Naive thymus-derived CD4-positive, alpha-beta T cell (primary cell): ENCODE data around the gene TNFSF12. TPM values are rescaled to one million over a fixed set of nuclear protein-coding genes. Genes with fewer than 3 reads are reported as not detected.

Source experiments
- ATAC-seq: fragments of 150-1000 bp; cut with Tn5 transposase; 2 replicates; pipeline ENCODE4 v1.10.0; 2021; ENCODE audit warnings: mild to moderate bottlenecking, moderate library complexity
- CTCF ChIA-PET: fragments of 350-600 bp; sonication (Branson Sonifier 250); formaldehyde crosslinking; loops from one replicate; lab custom pipeline; 2021; ENCODE audit warnings: antibody characterized with exemption; lab: Charles Lee
- POLR2A ChIA-PET: fragments of 350-600 bp; sonication (Branson Sonifier 250); formaldehyde crosslinking; loops from one replicate; lab custom pipeline; 2021; ENCODE audit warnings: antibody characterized with exemption, inconsistent platforms; lab: Charles Lee
- DNase-seq, 9 donors: peaks; one replicate each; pipeline versions ENCODE4 v3.0.0 to v3.0.0-alpha.2; 2020 to 2022; ENCODE audit warnings: mixed read lengths in 1 of 9
- H3K27ac ChIP-seq: one replicate; pipeline ENCODE4 v1.7.0; 2013; ENCODE audit warnings: mild to moderate bottlenecking, low read depth, low read length, moderate library complexity
- H3K27me3 ChIP-seq, 2 donors: one replicate each; pipeline ENCODE4 v1.7.0; 2013; ENCODE audit warnings: low read length in 2 of 2, mild to moderate bottlenecking in 2 of 2, moderate library complexity in 2 of 2; ENCODE audit not compliant: control insufficient read depth in 2 of 2, insufficient read depth in 2 of 2
- H3K36me3 ChIP-seq, 3 experiments: 1 replicate in 2 of 3; 2 replicates in 1 of 3; pipeline ENCODE4 v1.7.0; 2013; ENCODE audit warnings: low read length in 3 of 3, mild to moderate bottlenecking in 3 of 3, moderate library complexity in 1 of 3; ENCODE audit not compliant: insufficient read depth in 3 of 3, control insufficient read depth in 2 of 3
- H3K4me1 ChIP-seq, 2 donors: one replicate each; pipeline ENCODE4 v1.7.0; 2013; ENCODE audit warnings: low read length in 2 of 2, mild to moderate bottlenecking in 2 of 2, moderate library complexity in 1 of 2; ENCODE audit not compliant: control insufficient read depth in 2 of 2, insufficient read depth in 2 of 2
- H3K4me3 ChIP-seq: 2 replicates; pipeline ENCODE4 v1.7.0; 2013; ENCODE audit warnings: mild to moderate bottlenecking, low read length
- H3K9me3 ChIP-seq, 3 experiments: 1 replicate in 2 of 3; 2 replicates in 1 of 3; pipeline ENCODE4 v1.7.0; 2013; ENCODE audit warnings: low read length in 3 of 3; ENCODE audit not compliant: control insufficient read depth in 2 of 3
- H3K27ac Mint-ChIP-seq, 9 donors: one replicate each; pipeline ENCODE4 v1.8.0; 2020 to 2022; ENCODE audit warnings: mixed read lengths in 9 of 9, mild to moderate bottlenecking in 8 of 9, moderate library complexity in 5 of 9, inconsistent platforms in 2 of 9
- H3K27me3 Mint-ChIP-seq, 5 donors: one replicate each; pipeline ENCODE4 v1.8.0; 2021 to 2022; ENCODE audit warnings: mixed read lengths in 5 of 5, mild to moderate bottlenecking in 1 of 5
- H3K36me3 Mint-ChIP-seq, 5 donors: one replicate each; pipeline ENCODE4 v1.8.0; 2020 to 2022; ENCODE audit warnings: mixed read lengths in 5 of 5, mild to moderate bottlenecking in 3 of 5, inconsistent platforms in 1 of 5
- H3K4me1 Mint-ChIP-seq, 7 donors: one replicate each; pipeline ENCODE4 v1.8.0; 2020 to 2022; ENCODE audit warnings: mixed read lengths in 7 of 7, mild to moderate bottlenecking in 3 of 7, inconsistent platforms in 1 of 7
- H3K4me3 Mint-ChIP-seq, 10 donors: one replicate each; pipeline ENCODE4 v1.8.0; 2020 to 2022; ENCODE audit warnings: mild to moderate bottlenecking in 10 of 10, mixed read lengths in 10 of 10, moderate library complexity in 6 of 10, inconsistent platforms in 2 of 10
- H3K9me3 Mint-ChIP-seq, 11 donors: one replicate each; pipeline ENCODE4 v1.8.0; 2020 to 2022; ENCODE audit warnings: mixed read lengths in 11 of 11, mild to moderate bottlenecking in 4 of 11, inconsistent platforms in 1 of 11, moderate library complexity in 1 of 11
- intact Hi-C, 2 donors: fragments of 100-400 bp; cut with micrococcal nuclease; formaldehyde crosslinking; loops; one replicate each; pipeline ENCODE4 v1.15.1; 2023
- polyA plus RNA-seq, 2 donors: library from polyadenylated mRNA; unstranded; fragments of 300-500 nt; fragmentation: Illumina TruSeq; gene quantifications; one replicate each; pipeline ENCODE4 v1.2.3, GENCODE V29; 2021
- total RNA-seq, 6 experiments: library from RNA in 5 of 6; stranded (reverse) in 5 of 6; gene quantifications; 1 replicate in 5 of 6; 2 replicates in 1 of 6; pipeline ENCODE4 v1.2.3 and lab custom pipeline; 2021 to 2026

Gene TNFSF12
- total RNA-seq (10 to 100 TPM; 27.3 to 82.4 (median 36.9) TPM), polyA plus RNA-seq (10 to 100 TPM; 25.4 to 36.1 TPM), total RNA-seq (lab: John Stamatoyannopoulos, UW) (4.6 reads per million, percentile 22 among the genes with 10 or more reads in this experiment)

DNA sequence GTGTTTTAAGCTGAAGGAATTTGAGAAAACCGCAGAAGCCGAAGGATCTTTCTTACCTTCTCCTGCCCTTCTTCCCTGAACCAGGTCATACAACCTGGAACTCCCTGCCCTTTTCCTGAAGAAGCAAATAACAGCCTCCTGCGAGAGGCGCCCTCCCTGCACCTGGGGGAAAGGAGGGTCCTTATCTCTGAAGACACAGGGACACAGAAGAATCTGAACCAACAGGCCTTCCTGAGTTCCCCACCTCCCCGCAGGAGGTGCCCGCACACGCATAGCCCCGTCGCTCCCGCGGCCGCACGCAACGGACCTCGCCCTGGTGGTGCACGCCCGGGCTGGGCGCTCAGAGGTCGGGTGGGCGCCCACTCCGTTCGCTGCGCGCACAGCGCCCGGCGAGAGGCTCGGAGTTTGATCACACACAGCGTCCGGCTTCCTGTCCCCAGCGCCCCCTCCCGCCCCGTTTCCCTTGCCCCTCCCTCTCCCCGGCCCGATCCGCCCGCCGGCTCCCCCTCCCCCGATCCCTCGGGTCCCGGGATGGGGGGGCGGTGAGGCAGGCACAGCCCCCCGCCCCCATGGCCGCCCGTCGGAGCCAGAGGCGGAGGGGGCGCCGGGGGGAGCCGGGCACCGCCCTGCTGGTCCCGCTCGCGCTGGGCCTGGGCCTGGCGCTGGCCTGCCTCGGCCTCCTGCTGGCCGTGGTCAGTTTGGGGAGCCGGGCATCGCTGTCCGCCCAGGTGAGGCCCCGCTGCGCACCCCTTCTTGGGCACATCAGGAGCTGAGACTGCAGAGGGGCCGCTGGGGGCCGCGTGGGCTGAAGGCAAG lies at the start of gene TNFSF12:
Gene TNFSF12, plus strand, starts transcription at position 474 of the 816 bp plus-strand sequence. Its CDS starts 96 bp downstream, at position 570.
- Mint-ChIP-seq H3K4me3 (peak within 1 kb of the TSS; percentile 77 to 99 (median 91)), H3K9me3 (peaks cover 0 to 1% (median 0%) of the 10 kb centered on the region in 11 donors), H3K36me3 (peaks cover 0 to 25% (median 4%) of the 10 kb centered on the region in 5 donors), H3K27me3 (peaks cover 0 to 2% (median 0%) of the 10 kb centered on the region in 5 donors), H3K4me1 (peaks cover 46 to 60% (median 55%) of the 10 kb centered on the region in 7 donors), H3K27ac (peak within 1 kb of the TSS; percentile 90 to 98 (median 94))
- ATAC-seq (peak; percentile 60), DNase-seq (peak in 7 of 9 donors; percentile 38 to 69 (median 45))
- H3K4me1 ChIP-seq = peaks cover 14 to 35% of the 10 kb centered on the region in 2 donors
- H3K9me3 ChIP-seq = no peaks in the 10 kb centered on the region
- H3K4me3 ChIP-seq = peak within 1 kb of the TSS; percentile 91
- H3K27me3 ChIP-seq = no peaks in the 10 kb centered on the region
- no peaks in the 10 kb centered on the region for H3K36me3 ChIP-seq
- CTCF ChIA-PET = interaction anchor here (0.5 to 2.6 kb wide), 5 partner anchors 8 to 193 kb away, joined by 3 to 10 read pairs (median 3); partner anchors contain the start of gene TMEM95
- intact Hi-C loops = loop anchor here (1.0 to 5.0 kb wide), 5 partner anchors 13 to 113 kb away; partner anchors contain the start of genes POLR2A (in 2 of the 2), SENP3 (in 1 of the 2) and TMEM102 (in 1 of the 2)
- peak within 1 kb of the TSS; percentile 70 for H3K27ac ChIP-seq
- POLR2A ChIA-PET = interaction anchor here (0.7 to 2.4 kb wide), 16 partner anchors 9 to 908 kb away, joined by 3 to 25 read pairs (median 4); partner anchors contain the start of genes KIAA0753, POLR2A, SAT2 and SENP3

DNA sequence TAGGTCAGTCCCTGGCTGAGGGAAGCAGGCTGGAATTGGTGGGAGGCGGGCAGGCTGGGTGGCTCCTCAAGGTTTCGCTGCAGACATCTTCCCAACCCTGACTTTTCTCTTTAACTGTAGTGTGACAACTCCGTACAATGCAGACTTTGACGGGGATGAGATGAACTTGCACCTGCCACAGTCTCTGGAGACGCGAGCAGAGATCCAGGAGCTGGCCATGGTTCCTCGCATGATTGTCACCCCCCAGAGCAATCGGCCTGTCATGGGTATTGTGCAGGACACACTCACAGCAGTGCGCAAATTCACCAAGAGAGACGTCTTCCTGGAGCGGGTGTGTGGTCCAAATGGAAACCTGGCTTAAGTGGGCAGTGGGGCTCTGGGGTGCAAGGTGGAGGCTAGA lies 49.7 kb upstream of the TNFSF12 start:
- POLR2A ChIA-PET = interaction anchor here (0.6 to 0.7 kb wide), 4 partner anchors 15 to 289 kb away, joined by 3 to 4 read pairs (median 4); no protein-coding TSS in a partner anchor
- peak overlapping the region in 1 of 9 donors; percentile 48 for H3K27ac Mint-ChIP-seq
- ATAC-seq (no peak), DNase-seq (no peak)
- no peaks in the 10 kb centered on the region for H3K27me3 Mint-ChIP-seq
- H3K9me3 Mint-ChIP-seq = peaks cover 0 to 1% (median 0%) of the 10 kb centered on the region in 11 donors
- H3K27ac ChIP-seq = no peak overlapping the region
- H3K27me3 ChIP-seq = no peaks in the 10 kb centered on the region
- H3K9me3 ChIP-seq = no peaks in the 10 kb centered on the region
- intact Hi-C loops = no loop called here
- H3K4me3 ChIP-seq = no peak overlapping the region
- peaks cover 58 to 88% (median 68%) of the 10 kb centered on the region in 3 experiments for H3K36me3 ChIP-seq
- peaks cover 0 to 10% (median 5%) of the 10 kb centered on the region in 7 donors for H3K4me1 Mint-ChIP-seq
- CTCF ChIA-PET = no interaction called here
- H3K36me3 Mint-ChIP-seq = peaks cover 26 to 64% (median 42%) of the 10 kb centered on the region in 5 donors
- H3K4me3 Mint-ChIP-seq = no peak overlapping the region
- no peaks in the 10 kb centered on the region for H3K4me1 ChIP-seq

GRCh38 chr17:7501729-7502128 lies 47.1 kb upstream of the TNFSF12 start:
- ATAC-seq = no peak
- intact Hi-C loops = no loop called here
- no peak overlapping the region for H3K4me3 Mint-ChIP-seq
- H3K27ac Mint-ChIP-seq = peak overlapping the region in 1 of 9 donors; percentile 72
- ChIA-PET CTCF (interaction anchor here (0.6 to 1.8 kb wide), 3 partner anchors 24 to 100 kb away, joined by 3 to 6 read pairs (median 3); no protein-coding TSS in a partner anchor), POLR2A (interaction anchor here (0.8 to 3.2 kb wide), 3 partner anchors 17 to 65 kb away, joined by 4 to 19 read pairs (median 8); partner anchors contain the start of genes POLR2A and ZBTB4)
- Histone ChIP-seq H3K36me3 (peaks cover 57 to 95% (median 72%) of the 10 kb centered on the region in 3 experiments), H3K9me3 (no peaks in the 10 kb centered on the region), H3K27me3 (no peaks in the 10 kb centered on the region), H3K4me1 (no peaks in the 10 kb centered on the region), H3K4me3 (no peak overlapping the region), H3K27ac (no peak overlapping the region)
- peaks cover 0 to 1% (median 0%) of the 10 kb centered on the region in 11 donors for H3K9me3 Mint-ChIP-seq
- H3K4me1 Mint-ChIP-seq = peaks cover 0 to 3% (median 0%) of the 10 kb centered on the region in 7 donors
- H3K36me3 Mint-ChIP-seq = peaks cover 21 to 62% (median 38%) of the 10 kb centered on the region in 5 donors
- DNase-seq = no peak
- no peaks in the 10 kb centered on the region for H3K27me3 Mint-ChIP-seq

DNA sequence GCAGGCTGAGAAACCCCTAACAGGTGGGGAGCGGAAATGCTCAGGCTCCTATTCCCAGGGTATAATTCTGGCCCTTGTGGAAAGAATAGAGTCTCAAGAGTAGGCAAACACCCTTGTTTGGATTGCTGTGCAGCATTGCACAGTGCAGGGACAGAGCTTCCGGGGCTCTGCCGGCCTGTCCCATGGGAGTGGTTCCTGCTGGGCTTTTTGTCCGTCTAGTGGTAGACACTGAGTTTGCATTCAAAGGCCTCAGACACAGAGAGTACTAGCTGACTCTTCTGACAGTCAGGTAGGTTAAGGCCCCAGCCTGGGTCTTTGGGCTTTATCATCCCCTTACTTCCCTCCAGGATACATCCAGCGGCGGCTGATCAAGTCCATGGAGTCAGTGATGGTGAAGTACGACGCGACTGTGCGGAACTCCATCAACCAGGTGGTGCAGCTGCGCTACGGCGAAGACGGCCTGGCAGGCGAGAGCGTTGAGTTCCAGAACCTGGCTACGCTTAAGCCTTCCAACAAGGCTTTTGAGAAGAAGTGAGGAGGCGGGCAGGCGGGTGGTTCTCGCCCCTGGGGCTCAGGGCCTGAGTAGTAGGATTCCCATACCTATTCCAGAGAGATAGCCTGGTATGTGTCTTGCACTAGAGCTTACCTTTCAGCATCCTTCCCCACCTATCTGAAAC lies 46.5 kb upstream of the TNFSF12 start:
- DNase-seq (no peak), ATAC-seq (no peak)
- Histone ChIP-seq H3K27me3 (no peaks in the 10 kb centered on the region), H3K36me3 (peaks cover 51 to 95% (median 71%) of the 10 kb centered on the region in 3 experiments), H3K4me1 (no peaks in the 10 kb centered on the region), H3K9me3 (no peaks in the 10 kb centered on the region), H3K27ac (no peak overlapping the region), H3K4me3 (no peak overlapping the region)
- ChIA-PET CTCF (interaction anchor here (0.6 to 1.8 kb wide), 5 partner anchors 24 to 100 kb away, joined by 3 to 6 read pairs (median 3); no protein-coding TSS in a partner anchor), POLR2A (interaction anchor here (2.2 to 3.2 kb wide), 2 partner anchors 17 to 66 kb away, joined by 8 to 19 read pairs; partner anchors contain the start of gene POLR2A)
- Mint-ChIP-seq H3K4me3 (no peak overlapping the region), H3K27me3 (no peaks in the 10 kb centered on the region), H3K36me3 (peaks cover 18 to 57% (median 35%) of the 10 kb centered on the region in 5 donors), H3K4me1 (peaks cover 0 to 3% (median 0%) of the 10 kb centered on the region in 7 donors), H3K27ac (peak overlapping the region in 2 of 9 donors; percentile 33 to 46), H3K9me3 (peaks cover 0 to 1% (median 0%) of the 10 kb centered on the region in 11 donors)
- intact Hi-C loops = no loop called here

GRCh38 chr17:7502987-7503386 lies 45.9 kb upstream of the TNFSF12 start:
- Mint-ChIP-seq H3K27ac (no peak overlapping the region), H3K36me3 (peaks cover 18 to 58% (median 35%) of the 10 kb centered on the region in 5 donors), H3K9me3 (peaks cover 0 to 1% (median 0%) of the 10 kb centered on the region in 11 donors), H3K4me3 (no peak overlapping the region), H3K4me1 (peaks cover 0 to 3% (median 0%) of the 10 kb centered on the region in 7 donors), H3K27me3 (no peaks in the 10 kb centered on the region)
- POLR2A ChIA-PET = interaction anchor here (2.2 to 3.2 kb wide), 2 partner anchors 18 to 67 kb away, joined by 8 to 19 read pairs; partner anchors contain the start of gene POLR2A
- no peaks in the 10 kb centered on the region for H3K4me1 ChIP-seq
- H3K4me3 ChIP-seq = no peak overlapping the region
- DNase-seq = peak in 2 of 9 donors; percentile 17 to 27
- intact Hi-C loops = loop anchor here (1.0 kb wide), 2 partner anchors 66 to 147 kb away; no protein-coding TSS in a partner anchor
- no peaks in the 10 kb centered on the region for H3K9me3 ChIP-seq
- peak; percentile 43 for ATAC-seq
- peaks cover 47 to 94% (median 68%) of the 10 kb centered on the region in 3 experiments for H3K36me3 ChIP-seq
- no peak overlapping the region for H3K27ac ChIP-seq
- H3K27me3 ChIP-seq = no peaks in the 10 kb centered on the region
- CTCF ChIA-PET = interaction anchor here (0.9 to 1.8 kb wide), 3 partner anchors 46 to 67 kb away, joined by 3 to 6 read pairs (median 4); no protein-coding TSS in a partner anchor
